ENCODE data around the gene NUP210L. TPM values are rescaled to one million over a fixed set of nuclear protein-coding genes. Genes with fewer than 3 reads are reported as not detected.

NUP210L gene
- total RNA-seq, 2 experiments from 2014 or later = 0.03 to 0.06 TPM

- no peak overlapping the region for H2AFZ ChIP-seq (ENCODE audit: low read length)
- H3K4me1 ChIP-seq (ENCODE audit: insufficient read depth, low read length, poor library complexity, severe bottlenecking) = peaks cover 24% of the 10 kb centered on the region
- H3K4me3 ChIP-seq (ENCODE audit: low read depth, low read length, poor library complexity, severe bottlenecking) = no peak overlapping the region
- TF ChIP-seq, protein P1, sequence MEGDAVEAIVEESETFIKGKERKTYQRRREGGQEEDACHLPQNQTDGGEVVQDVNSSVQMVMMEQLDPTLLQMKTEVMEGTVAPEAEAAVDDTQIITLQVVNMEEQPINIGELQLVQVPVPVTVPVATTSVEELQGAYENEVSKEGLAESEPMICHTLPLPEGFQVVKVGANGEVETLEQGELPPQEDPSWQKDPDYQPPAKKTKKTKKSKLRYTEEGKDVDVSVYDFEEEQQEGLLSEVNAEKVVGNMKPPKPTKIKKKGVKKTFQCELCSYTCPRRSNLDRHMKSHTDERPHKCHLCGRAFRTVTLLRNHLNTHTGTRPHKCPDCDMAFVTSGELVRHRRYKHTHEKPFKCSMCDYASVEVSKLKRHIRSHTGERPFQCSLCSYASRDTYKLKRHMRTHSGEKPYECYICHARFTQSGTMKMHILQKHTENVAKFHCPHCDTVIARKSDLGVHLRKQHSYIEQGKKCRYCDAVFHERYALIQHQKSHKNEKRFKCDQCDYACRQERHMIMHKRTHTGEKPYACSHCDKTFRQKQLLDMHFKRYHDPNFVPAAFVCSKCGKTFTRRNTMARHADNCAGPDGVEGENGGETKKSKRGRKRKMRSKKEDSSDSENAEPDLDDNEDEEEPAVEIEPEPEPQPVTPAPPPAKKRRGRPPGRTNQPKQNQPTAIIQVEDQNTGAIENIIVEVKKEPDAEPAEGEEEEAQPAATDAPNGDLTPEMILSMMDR (conservative IDR thresholded peaks at IDR 0.05; ENCODE audit: low read length) = no peak
- TF ChIP-seq EZH2phosphoT487 (IDR thresholded peaks at IDR 0.05; ENCODE audit: borderline replicate concordance, low read depth, low read length) = no peak
- intact Hi-C loops (cut with micrococcal nuclease; ENCODE audit: unreplicated experiment) = no loop called here
- no TSS peak for BruUV-seq (replicated peaks)
- H3K36me3 ChIP-seq (ENCODE audit: insufficient read depth, low read length) = peaks cover 93% of the 10 kb centered on the region
- H3K9me3 ChIP-seq (ENCODE audit: low read length) = peaks cover 16% of the 10 kb centered on the region
- ChIA-PET CTCF (ENCODE audit: unreplicated experiment) (no interaction called here), POLR2A (interaction anchor here (0.6 to 1.2 kb wide), 5 partner anchors 23 to 304 kb away, joined by 3 to 5 read pairs (median 4); no protein-coding TSS in a partner anchor)
- H3K79me2 ChIP-seq (ENCODE audit: insufficient read depth, low read depth, low read length) = no peaks in the 10 kb centered on the region
- no peaks in the 10 kb centered on the region for H4K20me1 ChIP-seq (ENCODE audit: insufficient read depth, low read length)
- H3K4me2 ChIP-seq (ENCODE audit: low read length) = peak overlapping the region; percentile 5
- H3K9me2 ChIP-seq (ENCODE audit: insufficient read depth, low read length) = no peaks in the 10 kb centered on the region
- peak overlapping the region; percentile 49 for H3K27ac ChIP-seq (ENCODE audit: low read depth, low read length, poor library complexity, severe bottlenecking)
- DNase-seq (ENCODE audit: low spot score) = peak; percentile 21
Measured at GRCh38 chr1:154158307-154159125, 3.6 kb upstream of the NUP210L start.

DNA sequence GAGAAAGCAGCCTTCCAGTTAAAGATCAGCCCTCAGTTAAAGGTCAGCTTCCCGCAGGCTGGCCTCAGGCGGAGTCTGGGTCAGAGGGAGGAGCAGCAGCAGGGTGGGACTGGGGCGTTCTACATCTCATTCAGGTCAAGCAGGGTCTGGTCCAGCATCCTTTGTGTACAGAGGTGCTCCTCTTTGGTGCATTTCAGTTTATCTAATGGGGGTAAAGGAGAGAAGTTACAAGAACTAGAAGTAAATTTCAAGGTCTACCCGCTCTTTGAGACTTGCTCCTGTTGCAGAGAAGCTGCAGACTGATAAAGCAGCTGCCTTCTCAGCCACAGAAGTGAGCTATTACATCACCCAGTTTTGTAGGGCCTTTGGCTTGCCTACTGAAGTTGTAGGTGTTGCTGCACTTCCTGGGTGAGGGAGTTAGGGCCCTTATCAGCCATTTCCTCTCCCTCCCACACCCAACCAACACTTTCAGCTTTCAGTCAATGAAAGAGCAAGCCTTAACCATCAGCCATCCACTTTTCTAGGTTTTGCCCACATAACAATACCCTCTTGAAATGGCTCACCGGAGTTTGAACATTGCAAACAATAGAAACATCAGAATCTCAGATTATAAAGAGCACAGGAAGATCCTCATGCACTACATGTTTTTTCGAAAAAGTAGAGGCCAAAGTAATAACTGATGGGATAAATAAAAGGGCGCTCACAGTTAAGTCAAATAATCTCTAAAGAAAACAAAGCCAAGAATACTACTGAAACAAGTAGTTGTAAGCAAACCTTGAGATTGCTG, 2.8 kb upstream of the NUP210L start:
- H3K4me3 ChIP-seq (ENCODE audit: low read depth, low read length, poor library complexity, severe bottlenecking) = no peak overlapping the region
- peaks cover 85% of the 10 kb centered on the region for H3K36me3 ChIP-seq (ENCODE audit: insufficient read depth, low read length)
- H2AFZ ChIP-seq (ENCODE audit: low read length) = no peak overlapping the region
- BruUV-seq (replicated peaks) = no TSS peak
- H3K9me3 ChIP-seq (ENCODE audit: low read length) = peaks cover 16% of the 10 kb centered on the region
- peak; percentile 75 for DNase-seq (ENCODE audit: low spot score)
- H3K27ac ChIP-seq (ENCODE audit: low read depth, low read length, poor library complexity, severe bottlenecking) = peak overlapping the region; percentile 49
- H4K20me1 ChIP-seq (ENCODE audit: insufficient read depth, low read length) = no peaks in the 10 kb centered on the region
- peak overlapping the region; percentile 5 for H3K4me2 ChIP-seq (ENCODE audit: low read length)
- POLR2A ChIA-PET = interaction anchor here (0.6 to 1.2 kb wide), 6 partner anchors 24 to 304 kb away, joined by 3 to 5 read pairs (median 4); no protein-coding TSS in a partner anchor
- peaks cover 24% of the 10 kb centered on the region for H3K4me1 ChIP-seq (ENCODE audit: insufficient read depth, low read length, poor library complexity, severe bottlenecking)
- no peaks in the 10 kb centered on the region for H3K79me2 ChIP-seq (ENCODE audit: insufficient read depth, low read depth, low read length)
- intact Hi-C loops (cut with micrococcal nuclease; ENCODE audit: unreplicated experiment) = no loop called here
- CTCF ChIA-PET (ENCODE audit: unreplicated experiment) = no interaction called here
- no peaks in the 10 kb centered on the region for H3K9me2 ChIP-seq (ENCODE audit: insufficient read depth, low read length)
- no peak for TF ChIP-seq EZH2phosphoT487 (IDR thresholded peaks at IDR 0.05; ENCODE audit: borderline replicate concordance, low read depth, low read length)
- TF ChIP-seq, protein P1 (conservative IDR thresholded peaks at IDR 0.05; ENCODE audit: low read length) = no peak
